KBM-7 (cell line): Measurements from ENCODE around the gene AGBL1.

Source experiments
- DNase-seq: peaks from one replicate; pipeline ENCODE4 v3.0.0-alpha.2; 2015
- in situ Hi-C: fragments of 300-500 bp; cut with MboI; formaldehyde crosslinking; loops from 2 replicates; pipeline ENCODE4 v1.14.3; 2020; ENCODE audit warnings: low sequenced_read_pairs, low pct_unique_long_range_greater_than_20kb, mixed read lengths

Gene AGBL1

GRCh38 chr15:86284635-86285034 is 205.0 kb downstream of the AGBL1 start:
- no peak for DNase-seq
- in situ Hi-C loops: no loop called here

- DNase-seq: no peak
- in situ Hi-C loops: no loop called here
These were observed 215.8 kb downstream of the AGBL1 start for GRCh38 chr15:86295511-86295910.

- in situ Hi-C loops: no loop called here
- DNase-seq: no peak
These were observed 217.1 kb downstream of the AGBL1 start for GRCh38 chr15:86296769-86297168.

GRCh38 chr15:86300390-86301125 is 220.9 kb downstream of the AGBL1 start:
- in situ Hi-C loops: no loop called here
- DNase-seq: no peak

GRCh38 chr15:86311568-86312280 is 232.1 kb downstream of the AGBL1 start:
- no peak for DNase-seq
- in situ Hi-C loops: no loop called here

GRCh38 chr15:86312486-86312885 is 232.8 kb downstream of the AGBL1 start:
- in situ Hi-C loops: no loop called here
- no peak for DNase-seq

GRCh38 chr15:86316216-86316615 is 236.5 kb downstream of the AGBL1 start:
- no peak for DNase-seq
- in situ Hi-C loops: no loop called here

- peak; percentile 6 for DNase-seq
- in situ Hi-C loops: no loop called here
These were observed 237.2 kb downstream of the AGBL1 start for GRCh38 chr15:86316726-86317383.

GRCh38 chr15:86317384-86317740 is 237.7 kb downstream of the AGBL1 start:
- DNase-seq: no peak
- in situ Hi-C loops: no loop called here

- no peak for DNase-seq
These were observed 243.0 kb downstream of the AGBL1 start for GRCh38 chr15:86322629-86323028.

GRCh38 chr15:86327230-86327865 is 247.7 kb downstream of the AGBL1 start:
- DNase-seq: no peak
- in situ Hi-C loops: no loop called here

More at GRCh38 chr15:86322629-86323028, 243.0 kb downstream of the AGBL1 start:
- in situ Hi-C loops: no loop called here

GRCh38 chr15:86328658-86329057 is 249.0 kb downstream of the AGBL1 start:
- in situ Hi-C loops: no loop called here
- no peak for DNase-seq

GRCh38 chr15:86329311-86330013 is 249.8 kb downstream of the AGBL1 start:
- in situ Hi-C loops: no loop called here
- no peak for DNase-seq

GRCh38 chr15:86333819-86334218 is 254.1 kb downstream of the AGBL1 start:
- in situ Hi-C loops: no loop called here
- DNase-seq: no peak

- no peak for DNase-seq
These were observed 256.5 kb downstream of the AGBL1 start for GRCh38 chr15:86336051-86336788.

GRCh38 chr15:86337071-86337470 is 257.4 kb downstream of the AGBL1 start:
- no peak for DNase-seq
- in situ Hi-C loops: no loop called here

More at GRCh38 chr15:86336051-86336788, 256.5 kb downstream of the AGBL1 start:
- in situ Hi-C loops: no loop called here

GRCh38 chr15:86347245-86347644 is 267.6 kb downstream of the AGBL1 start:
- in situ Hi-C loops: no loop called here
- no peak for DNase-seq

GRCh38 chr15:86349565-86349964 is 269.9 kb downstream of the AGBL1 start:
- in situ Hi-C loops: no loop called here
- no peak for DNase-seq

- in situ Hi-C loops: no loop called here
- DNase-seq: no peak
These were observed 273.5 kb downstream of the AGBL1 start for GRCh38 chr15:86353213-86353612.
